Limb (tissue), 2 donors: ENCODE results near the gene CCDC87.
"Not testable (repeated sequence)": the region's sequence is repeated elsewhere in the genome, so short reads cannot be mapped to it uniquely, and the experiment has no call there.

Source experiments
- DNase-seq, 2 donors: peaks; one replicate each; pipeline ENCODE4 v3.0.0-alpha.2; 2016; ENCODE audit errors: extremely low spot score in 2 of 2

Gene CCDC87

DNA sequence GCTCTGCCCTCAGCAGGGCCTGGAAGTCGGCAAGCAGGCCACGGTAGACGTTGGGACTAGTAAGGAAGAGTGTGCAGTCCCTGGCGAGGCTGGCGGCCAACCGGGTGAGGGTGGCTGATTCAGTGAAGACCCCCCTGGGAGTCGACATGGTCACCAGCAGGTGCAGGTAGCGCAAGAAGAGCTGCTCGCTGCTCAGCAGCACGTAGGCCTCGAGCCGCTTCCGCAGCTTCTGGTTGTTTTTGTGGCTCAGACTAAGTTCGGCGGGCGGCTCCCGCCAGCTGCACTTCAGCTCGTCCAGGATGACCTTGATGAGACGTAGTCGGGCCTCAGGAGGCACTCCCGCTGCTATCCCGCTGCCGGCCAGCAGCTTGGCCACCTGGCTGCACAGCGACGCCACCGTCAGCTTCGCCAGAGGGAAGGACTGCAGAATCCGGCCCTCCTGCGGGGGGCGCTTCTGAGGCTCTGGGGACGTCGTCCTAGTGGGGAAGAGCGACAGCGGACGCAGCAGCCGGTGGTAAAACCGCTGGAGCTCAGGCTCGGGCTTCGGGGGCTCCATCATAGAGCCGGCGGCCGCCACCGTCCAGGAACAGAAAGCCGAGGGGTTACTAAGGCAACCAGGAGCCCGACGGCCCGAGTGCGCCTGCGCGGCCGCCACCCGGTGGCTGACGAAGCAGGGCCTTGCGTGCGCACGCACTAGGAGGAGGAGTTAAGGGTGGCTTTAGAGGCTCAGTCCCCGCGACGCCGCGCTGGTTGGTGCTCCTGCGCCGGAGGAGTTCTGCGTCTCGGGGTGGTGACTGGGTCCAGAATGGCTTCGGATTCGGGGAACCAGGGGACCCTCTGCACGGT lies at the start of gene CCDC87, which contains the start of gene CCS:
Gene CCDC87, minus strand, starts transcription at position 607 of the 846 bp plus-strand sequence. Its CDS starts 48 bp downstream, at position 559.
Gene CCS, plus strand, starts transcription at position 729 of the 846 bp plus-strand sequence. Its CDS starts 77 bp downstream, at position 806.
- DNase-seq, result peak; percentile 96 to 97

GRCh38 chr11:66641834-66642233 lies 49.0 kb upstream of the CCDC87 start:
- DNase-seq, result no peak

DNA sequence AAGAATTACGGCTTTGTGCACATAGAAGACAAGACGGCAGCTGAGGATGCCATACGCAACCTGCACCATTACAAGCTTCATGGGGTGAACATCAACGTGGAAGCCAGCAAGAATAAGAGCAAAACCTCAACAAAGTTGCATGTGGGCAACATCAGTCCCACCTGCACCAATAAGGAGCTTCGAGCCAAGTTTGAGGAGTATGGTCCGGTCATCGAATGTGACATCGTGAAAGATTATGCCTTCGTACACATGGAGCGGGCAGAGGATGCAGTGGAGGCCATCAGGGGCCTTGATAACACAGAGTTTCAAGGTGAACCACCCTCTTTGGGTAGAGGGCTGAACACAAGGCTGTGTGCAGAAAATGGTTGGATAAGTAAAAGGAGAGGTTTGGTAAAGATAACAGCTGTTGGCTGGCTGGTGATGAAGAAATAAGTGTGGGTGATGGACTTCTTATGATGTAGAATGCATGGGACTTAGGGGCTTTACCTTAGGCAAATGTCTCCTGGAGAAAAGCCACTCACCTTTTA lies 47.0 kb upstream of the CCDC87 start:
- DNase-seq, result not testable (repeated sequence)

DNA sequence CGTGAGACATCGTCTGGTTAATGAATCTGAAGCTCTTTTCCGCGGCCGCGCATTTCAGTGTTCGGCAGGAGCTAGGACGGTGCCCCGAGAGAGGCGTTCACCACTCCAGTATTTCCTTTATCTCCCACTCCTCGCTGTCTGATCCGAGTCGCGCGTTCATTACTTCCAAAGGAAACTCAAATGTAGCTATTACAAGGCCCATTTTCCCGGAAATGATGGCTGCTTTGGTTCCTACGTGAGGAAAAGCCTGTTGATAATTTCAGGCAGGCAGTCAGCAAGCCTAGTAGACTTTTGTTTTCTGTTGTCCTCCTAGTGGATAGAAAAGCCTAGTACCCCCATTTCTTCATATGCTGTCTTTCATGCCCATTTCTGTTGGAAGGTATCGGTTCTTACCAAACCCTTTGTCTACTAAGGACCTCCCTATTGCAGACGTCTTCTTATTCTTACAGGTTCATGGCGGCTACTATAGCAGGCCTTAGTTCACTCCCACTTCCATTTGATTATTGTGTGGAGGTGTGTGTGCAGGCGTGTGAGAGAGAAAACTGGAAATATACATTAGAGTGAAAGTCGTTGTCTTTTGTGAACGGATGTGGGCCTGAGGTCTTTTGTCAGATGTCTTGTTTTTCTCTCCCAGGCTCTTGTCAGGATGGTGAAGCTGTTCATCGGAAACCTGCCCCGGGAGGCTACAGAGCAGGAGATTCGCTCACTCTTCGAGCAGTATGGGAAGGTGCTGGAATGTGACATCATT lies 46.4 kb upstream of the CCDC87 start:
- DNase-seq, result peak in 1 of 2 donors; percentile 34

GRCh38 chr11:66638177-66639065 lies 45.6 kb upstream of the CCDC87 start, which contains the start of gene RBM4:
TSS of gene RBM4 (plus strand) at chr11:66638703. CDS start at chr11:66639712, 1,009 bp downstream.
- DNase-seq, result peak; percentile 98 to 99

- DNase-seq, result no peak
Observed at GRCh38 chr11:66637557-66638176, 44.8 kb upstream of the CCDC87 start.

DNA sequence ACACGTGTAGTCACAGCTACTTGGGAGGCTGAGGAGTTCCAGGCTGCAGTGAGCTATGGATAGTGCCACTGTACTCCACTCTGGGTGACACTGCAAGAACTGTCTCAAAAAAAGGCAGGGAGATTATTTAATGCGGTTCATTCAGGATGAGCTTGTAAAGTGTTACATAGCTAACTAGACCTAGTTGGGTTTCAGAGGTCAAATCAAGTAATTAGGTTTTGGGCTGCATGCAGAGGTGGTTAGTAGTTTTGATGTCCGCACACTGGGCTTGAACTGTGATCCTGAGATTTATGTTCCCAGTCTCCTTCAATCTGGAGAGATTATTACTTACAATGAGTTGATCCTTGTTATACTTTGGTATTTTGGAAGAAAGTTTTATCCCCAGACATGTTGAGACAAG lies 43.5 kb upstream of the CCDC87 start:
- DNase-seq, result no peak

DNA sequence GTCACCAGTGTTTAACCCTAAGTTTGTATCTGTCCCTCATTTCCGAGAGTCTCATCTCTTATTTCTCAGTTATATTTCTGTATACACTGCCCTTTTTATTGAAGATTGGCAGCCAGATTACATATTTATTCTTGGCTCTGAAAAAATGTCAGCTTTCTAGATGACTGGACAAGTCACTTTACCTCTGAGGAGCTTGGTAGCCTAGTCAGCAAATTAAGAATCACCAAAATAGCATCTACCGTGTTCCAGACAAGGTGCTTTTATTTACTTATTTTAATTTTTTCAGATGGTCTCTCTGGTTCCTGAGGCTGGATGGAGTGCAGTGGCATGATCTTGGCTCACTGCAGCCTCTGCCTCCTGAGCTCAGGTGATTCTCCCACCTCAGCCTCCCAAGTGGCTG lies 40.1 kb upstream of the CCDC87 start:
- DNase-seq, result no peak

DNA sequence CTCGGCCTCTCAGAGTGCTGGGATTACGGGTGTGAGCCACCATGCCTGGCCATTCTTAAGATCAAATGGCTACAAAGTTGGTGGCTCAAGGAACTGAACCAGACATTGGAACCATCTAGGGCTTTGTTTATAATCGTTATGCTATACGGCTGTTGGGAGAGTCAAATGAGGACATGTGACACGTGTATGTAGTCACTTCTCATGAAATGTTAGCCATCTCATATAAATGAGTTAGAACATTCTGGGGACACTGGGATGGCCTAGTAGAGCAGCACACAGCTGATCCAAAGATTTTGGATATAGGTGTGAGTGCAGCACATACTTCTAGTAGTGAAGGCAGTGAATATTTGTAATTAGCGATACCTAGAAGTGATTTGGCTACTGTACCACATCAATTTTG lies 39.0 kb upstream of the CCDC87 start:
- no peak for DNase-seq

DNA sequence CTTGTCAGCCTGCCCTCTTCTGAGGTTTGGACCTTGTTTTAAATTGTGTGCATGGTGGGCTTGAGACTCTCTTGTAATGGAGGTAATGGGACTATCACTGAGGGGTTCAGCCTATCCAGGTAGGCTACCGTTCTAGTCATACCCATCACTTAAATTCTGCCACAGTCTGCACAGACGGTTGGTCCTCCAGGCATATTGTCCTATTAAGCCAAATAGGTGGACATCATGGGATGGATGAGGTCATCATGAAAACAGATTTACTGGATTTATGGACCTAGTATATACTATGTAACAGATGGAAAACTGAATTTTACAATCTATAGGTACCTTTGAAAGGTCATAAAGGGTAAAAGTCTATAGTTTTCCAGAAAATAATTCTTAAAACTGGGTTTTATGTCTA lies 36.5 kb upstream of the CCDC87 start:
- no peak for DNase-seq

DNA sequence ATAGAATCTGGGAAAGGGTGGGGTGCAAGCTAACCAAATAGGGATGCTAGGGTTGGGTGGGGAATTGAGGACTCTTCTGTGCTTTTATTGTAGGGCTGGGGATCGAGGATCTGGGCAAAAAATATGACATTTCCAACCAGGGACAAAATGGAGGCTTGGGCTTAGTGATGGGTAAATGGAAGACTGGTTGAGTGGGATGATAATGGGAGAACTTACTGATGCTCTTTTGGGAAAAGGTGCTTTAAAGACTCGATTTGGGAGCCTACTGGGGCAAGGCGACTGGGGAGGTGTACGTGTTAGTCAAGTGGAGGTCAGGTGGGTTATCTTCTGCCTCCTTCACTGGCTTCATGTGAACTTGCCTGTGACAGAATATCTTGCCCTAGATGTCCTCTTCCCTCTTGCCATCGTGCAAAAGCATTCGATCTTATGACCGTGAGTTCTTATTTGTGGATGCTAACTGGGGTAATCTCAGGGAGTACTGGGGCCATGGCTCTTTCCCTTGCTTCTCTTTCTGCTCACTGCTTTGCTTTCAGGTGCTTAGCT lies 35.3 kb upstream of the CCDC87 start:
- no peak for DNase-seq

DNA sequence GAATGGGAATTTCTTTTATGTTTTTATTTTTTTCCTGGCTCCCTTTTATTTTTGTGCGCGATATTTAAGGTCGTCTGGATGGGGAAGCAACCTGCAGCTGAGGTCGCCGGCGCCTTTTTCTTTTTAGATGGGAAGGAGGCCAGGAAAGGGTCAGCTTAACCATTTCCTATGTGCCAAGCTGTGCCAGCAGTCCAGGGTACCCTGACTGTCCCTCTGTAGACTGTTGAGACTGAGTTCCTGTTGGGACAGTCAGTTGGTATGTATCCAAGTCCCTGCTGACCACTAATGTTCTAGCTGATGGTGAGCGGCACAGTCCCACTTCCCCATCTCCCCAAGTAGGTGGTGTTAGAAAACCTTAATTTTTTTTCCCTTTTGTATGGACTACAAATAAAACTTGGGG lies 34.1 kb upstream of the CCDC87 start:
- DNase-seq, result no peak

GRCh38 chr11:66626382-66626781 lies 33.5 kb upstream of the CCDC87 start:
- DNase-seq, result no peak

GRCh38 chr11:66625752-66626149 lies 32.9 kb upstream of the CCDC87 start:
- no peak for DNase-seq

DNA sequence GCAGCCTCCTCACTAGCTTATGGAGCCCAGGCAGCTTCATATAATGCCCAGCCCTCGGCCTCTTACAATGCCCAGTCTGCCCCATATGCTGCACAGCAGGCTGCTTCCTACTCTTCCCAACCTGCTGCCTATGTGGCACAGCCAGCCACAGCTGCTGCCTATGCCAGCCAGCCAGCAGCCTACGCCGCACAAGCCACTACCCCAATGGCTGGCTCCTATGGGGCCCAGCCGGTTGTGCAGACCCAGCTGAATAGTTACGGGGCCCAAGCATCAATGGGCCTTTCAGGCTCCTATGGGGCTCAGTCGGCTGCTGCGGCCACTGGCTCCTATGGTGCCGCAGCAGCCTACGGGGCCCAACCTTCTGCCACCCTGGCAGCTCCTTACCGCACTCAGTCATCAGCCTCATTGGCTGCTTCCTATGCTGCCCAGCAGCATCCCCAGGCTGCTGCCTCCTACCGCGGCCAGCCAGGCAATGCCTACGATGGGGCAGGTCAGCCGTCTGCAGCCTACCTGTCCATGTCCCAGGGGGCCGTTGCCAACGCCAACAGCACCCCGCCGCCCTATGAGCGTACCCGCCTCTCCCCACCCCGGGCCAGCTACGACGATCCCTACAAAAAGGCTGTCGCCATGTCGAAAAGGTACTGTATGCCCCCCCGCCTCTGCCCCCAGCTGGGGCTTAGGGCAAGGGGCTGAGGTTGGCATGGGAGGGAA lies 32.3 kb upstream of the CCDC87 start:
- no peak for DNase-seq

GRCh38 chr11:66624450-66624849 lies 31.6 kb upstream of the CCDC87 start:
- no peak for DNase-seq

GRCh38 chr11:66619080-66619554 lies 26.3 kb upstream of the CCDC87 start:
- no peak for DNase-seq

- no peak for DNase-seq
Observed at GRCh38 chr11:66617155-66617834, 24.4 kb upstream of the CCDC87 start.
